ENCODE results near the gene FBXO41. TPM values are rescaled to one million over a fixed set of nuclear protein-coding genes. Genes with fewer than 3 reads are reported as not detected.

Gene FBXO41
- polyA plus RNA-seq (2013, experiment 1 of 2) = 2.1 TPM
- 2.2 TPM for polyA plus RNA-seq (2013, experiment 2 of 2)

DNA sequence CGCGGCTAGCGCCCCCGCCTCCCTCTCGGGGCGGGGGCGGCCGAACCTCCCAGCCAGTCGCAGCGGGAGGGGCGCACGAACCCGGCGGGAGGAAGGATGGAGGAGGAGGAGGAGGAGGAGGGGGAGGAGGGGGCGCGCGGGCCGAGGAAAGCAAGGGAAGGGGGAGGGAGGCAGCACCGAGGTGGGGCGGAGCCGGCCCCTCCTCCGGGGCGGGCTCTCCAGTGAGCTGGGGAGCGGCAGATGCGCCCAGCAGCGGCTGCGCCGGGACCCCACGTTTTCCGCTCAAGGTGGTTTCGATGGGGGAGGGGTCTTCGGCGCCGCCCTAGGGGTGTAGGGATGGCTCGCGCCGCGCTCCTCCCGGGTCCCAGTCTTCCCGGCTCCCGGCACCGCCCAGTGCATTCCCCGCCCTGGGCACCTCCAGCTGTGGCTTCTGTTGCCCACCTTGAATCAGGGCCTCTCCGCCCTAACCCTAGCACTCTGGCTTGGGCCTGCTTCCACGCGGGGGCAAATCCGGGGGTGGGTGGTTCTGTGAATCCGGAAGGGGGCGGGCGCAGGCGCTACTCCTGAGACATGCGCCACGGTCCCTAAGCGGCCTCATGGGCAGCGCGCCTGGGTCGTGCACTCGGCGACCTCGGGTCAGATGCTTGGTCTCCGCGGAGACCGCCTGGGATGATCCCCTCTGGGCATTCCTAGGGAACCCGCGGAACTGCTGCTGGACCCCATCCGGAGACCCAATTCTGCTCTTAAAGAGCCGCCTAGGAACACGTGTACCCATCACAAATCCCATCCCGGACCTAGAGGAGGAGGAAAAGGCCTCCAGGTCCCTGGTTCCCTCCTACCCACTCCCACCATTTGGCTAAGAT lies at the start of gene FBXO41:
FBXO41 (minus strand) TSS at position 183 of the 863 bp plus-strand sequence. CDS start 14,848 bp downstream, outside the sequence.
- Histone ChIP-seq H3K9ac (ENCODE audit: low read length) (peak within 1 kb of the TSS; percentile 78), H3K27me3 (ENCODE audit: insufficient read depth, low read length, poor library complexity) (peaks cover 1% of the 10 kb centered on the region), H3K4me1 (ENCODE audit: control insufficient read depth, low read depth, low read length) (peaks cover 2% of the 10 kb centered on the region), H4K8ac (ENCODE audit: low read depth, low read length) (no peak within 1 kb of the TSS), H3K56ac (ENCODE audit: low read length) (peak within 1 kb of the TSS; percentile 89), H3K79me2 (ENCODE audit: control insufficient read depth, insufficient read depth, low read length) (no peaks in the 10 kb centered on the region), H3K27ac (ENCODE audit: low read depth, low read length) (no peak within 1 kb of the TSS), H2AK5ac (ENCODE audit: low read length) (no peak within 1 kb of the TSS), H3K79me1 (ENCODE audit: low read length) (no peaks in the 10 kb centered on the region), H3K23ac (ENCODE audit: low read length) (peak within 1 kb of the TSS; percentile 86), H3K4me2 (ENCODE audit: low read length) (peak within 1 kb of the TSS; percentile 75), H3K4ac (ENCODE audit: low read depth, low read length) (no peak within 1 kb of the TSS), H3K36me3 (ENCODE audit: control insufficient read depth, insufficient read depth, low read length) (no peaks in the 10 kb centered on the region), H3K4me3 (ENCODE audit: low read length) (peak within 1 kb of the TSS; percentile 57), H3K18ac (ENCODE audit: low read length) (peak within 1 kb of the TSS; percentile 20), H2BK120ac (ENCODE audit: low read depth, low read length) (no peak within 1 kb of the TSS), H2BK5ac (ENCODE audit: low read length) (no peak within 1 kb of the TSS), H2BK15ac (replicated peaks; ENCODE audit: low read depth) (no peak within 1 kb of the TSS), H4K5ac (ENCODE audit: low read length) (no peak within 1 kb of the TSS)
- no CpG with 5 or more reads among the region's 69 CpGs for WGBS (ENCODE audit: extremely low coverage, insufficient coverage, low lambda C conversion rate)
- DNase-seq = peak; percentile 54

DNA sequence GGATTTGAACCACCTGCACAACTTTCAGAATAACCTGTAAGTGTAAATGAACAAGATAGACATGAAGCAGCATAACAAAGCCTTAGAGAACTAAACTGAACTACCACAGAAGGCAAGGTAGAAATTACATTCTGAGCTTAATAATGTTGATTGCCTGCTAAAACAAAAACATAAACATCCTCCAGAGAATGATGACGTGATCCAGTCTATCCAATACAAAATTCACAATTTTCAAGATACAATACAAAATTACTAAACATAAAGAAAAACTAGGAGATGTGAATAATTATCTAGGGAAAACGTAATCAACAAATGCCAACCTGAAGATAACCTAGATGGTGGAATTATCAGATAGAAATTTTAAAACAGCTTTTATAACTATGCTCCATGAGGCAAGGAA lies 49.8 kb upstream of the FBXO41 start:
- H3K79me2 ChIP-seq (ENCODE audit: control insufficient read depth, insufficient read depth, low read length) = no peaks in the 10 kb centered on the region
- H3K9ac ChIP-seq (ENCODE audit: low read length) = no peak overlapping the region
- H3K79me1 ChIP-seq (ENCODE audit: low read length) = no peaks in the 10 kb centered on the region
- no peak overlapping the region for H3K23ac ChIP-seq (ENCODE audit: low read length)
- H2BK5ac ChIP-seq (ENCODE audit: low read length) = no peak overlapping the region
- H3K56ac ChIP-seq (ENCODE audit: low read length) = no peak overlapping the region
- DNase-seq = no peak
- H3K27me3 ChIP-seq (ENCODE audit: insufficient read depth, low read length, poor library complexity) = no peaks in the 10 kb centered on the region
- H2BK15ac ChIP-seq (replicated peaks; ENCODE audit: low read depth) = no peak overlapping the region
- H3K27ac ChIP-seq (ENCODE audit: low read depth, low read length) = no peak overlapping the region
- no peak overlapping the region for H2BK120ac ChIP-seq (ENCODE audit: low read depth, low read length)
- no peak overlapping the region for H3K18ac ChIP-seq (ENCODE audit: low read length)
- H3K4ac ChIP-seq (ENCODE audit: low read depth, low read length) = no peak overlapping the region
- no peaks in the 10 kb centered on the region for H3K36me3 ChIP-seq (ENCODE audit: control insufficient read depth, insufficient read depth, low read length)
- no peak overlapping the region for H4K8ac ChIP-seq (ENCODE audit: low read depth, low read length)
- no peak overlapping the region for H3K4me2 ChIP-seq (ENCODE audit: low read length)
- no peak overlapping the region for H3K4me3 ChIP-seq (ENCODE audit: low read length)
- WGBS (ENCODE audit: extremely low coverage, insufficient coverage, low lambda C conversion rate) = no CpG with 5 or more reads among the region's 2 CpGs
- no peak overlapping the region for H4K5ac ChIP-seq (ENCODE audit: low read length)
- no peaks in the 10 kb centered on the region for H3K4me1 ChIP-seq (ENCODE audit: control insufficient read depth, low read depth, low read length)
- H2AK5ac ChIP-seq (ENCODE audit: low read length) = no peak overlapping the region

GRCh38 chr2:73333564-73333963 lies 49.3 kb upstream of the FBXO41 start:
- DNase-seq = no peak
- Histone ChIP-seq H3K79me2 (ENCODE audit: control insufficient read depth, insufficient read depth, low read length) (no peaks in the 10 kb centered on the region), H3K23ac (ENCODE audit: low read length) (no peak overlapping the region), H4K8ac (ENCODE audit: low read depth, low read length) (no peak overlapping the region), H3K4ac (ENCODE audit: low read depth, low read length) (no peak overlapping the region), H3K4me3 (ENCODE audit: low read length) (no peak overlapping the region), H3K4me2 (ENCODE audit: low read length) (no peak overlapping the region), H3K79me1 (ENCODE audit: low read length) (no peaks in the 10 kb centered on the region), H3K36me3 (ENCODE audit: control insufficient read depth, insufficient read depth, low read length) (no peaks in the 10 kb centered on the region), H2BK120ac (ENCODE audit: low read depth, low read length) (no peak overlapping the region), H2AK5ac (ENCODE audit: low read length) (no peak overlapping the region), H2BK5ac (ENCODE audit: low read length) (no peak overlapping the region), H2BK15ac (replicated peaks; ENCODE audit: low read depth) (no peak overlapping the region), H3K4me1 (ENCODE audit: control insufficient read depth, low read depth, low read length) (no peaks in the 10 kb centered on the region), H4K5ac (ENCODE audit: low read length) (no peak overlapping the region), H3K9ac (ENCODE audit: low read length) (no peak overlapping the region), H3K27me3 (ENCODE audit: insufficient read depth, low read length, poor library complexity) (no peaks in the 10 kb centered on the region), H3K18ac (ENCODE audit: low read length) (no peak overlapping the region), H3K27ac (ENCODE audit: low read depth, low read length) (no peak overlapping the region), H3K56ac (ENCODE audit: low read length) (no peak overlapping the region)

DNA sequence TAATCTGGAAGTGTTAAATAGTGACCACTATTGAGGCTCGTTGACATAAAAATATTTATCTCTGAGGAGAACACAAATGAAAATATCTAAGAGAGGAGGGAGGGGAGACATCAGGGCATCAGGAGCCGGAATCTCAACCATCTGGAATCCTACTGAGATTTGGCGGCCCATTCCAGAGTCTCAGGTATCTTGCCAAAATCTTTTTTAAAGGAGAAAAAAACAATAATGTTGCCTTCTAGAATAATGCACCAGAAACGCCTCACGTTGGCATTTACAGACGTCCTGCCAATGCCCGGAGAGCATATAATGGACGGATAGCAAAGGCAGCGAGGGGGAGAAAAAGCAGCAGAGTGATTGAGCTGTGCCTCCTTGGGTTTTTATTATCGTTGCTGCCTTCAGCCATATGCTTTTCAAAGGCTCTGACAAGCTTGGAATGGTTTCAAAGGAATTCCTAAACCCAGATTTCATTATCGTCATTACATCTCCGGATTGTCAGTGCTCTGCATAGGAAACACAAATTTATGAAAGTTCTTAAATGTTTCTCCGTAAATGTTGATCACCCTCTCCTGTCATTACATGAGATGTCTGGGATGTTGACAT lies 39.9 kb upstream of the FBXO41 start:
- H2BK5ac ChIP-seq (ENCODE audit: low read length) = no peak overlapping the region
- no peak overlapping the region for H2BK15ac ChIP-seq (replicated peaks; ENCODE audit: low read depth)
- no peaks in the 10 kb centered on the region for H3K79me1 ChIP-seq (ENCODE audit: low read length)
- H4K5ac ChIP-seq (ENCODE audit: low read length) = no peak overlapping the region
- H3K27ac ChIP-seq (ENCODE audit: low read depth, low read length) = no peak overlapping the region
- no peak overlapping the region for H3K4me2 ChIP-seq (ENCODE audit: low read length)
- no peak overlapping the region for H2BK120ac ChIP-seq (ENCODE audit: low read depth, low read length)
- H3K79me2 ChIP-seq (ENCODE audit: control insufficient read depth, insufficient read depth, low read length) = no peaks in the 10 kb centered on the region
- H3K4ac ChIP-seq (ENCODE audit: low read depth, low read length) = no peak overlapping the region
- no peaks in the 10 kb centered on the region for H3K36me3 ChIP-seq (ENCODE audit: control insufficient read depth, insufficient read depth, low read length)
- no peak overlapping the region for H2AK5ac ChIP-seq (ENCODE audit: low read length)
- no peaks in the 10 kb centered on the region for H3K27me3 ChIP-seq (ENCODE audit: insufficient read depth, low read length, poor library complexity)
- no peak overlapping the region for H3K18ac ChIP-seq (ENCODE audit: low read length)
- no CpG with 5 or more reads among the region's 13 CpGs for WGBS (ENCODE audit: extremely low coverage, insufficient coverage, low lambda C conversion rate)
- H3K23ac ChIP-seq (ENCODE audit: low read length) = no peak overlapping the region
- H3K56ac ChIP-seq (ENCODE audit: low read length) = no peak overlapping the region
- no peak overlapping the region for H4K8ac ChIP-seq (ENCODE audit: low read depth, low read length)
- no peak overlapping the region for H3K4me3 ChIP-seq (ENCODE audit: low read length)
- DNase-seq = no peak
- H3K4me1 ChIP-seq (ENCODE audit: control insufficient read depth, low read depth, low read length) = no peaks in the 10 kb centered on the region
- no peak overlapping the region for H3K9ac ChIP-seq (ENCODE audit: low read length)

- H3K4me3 ChIP-seq (ENCODE audit: low read length) = no peak overlapping the region
- no peaks in the 10 kb centered on the region for H3K36me3 ChIP-seq (ENCODE audit: control insufficient read depth, insufficient read depth, low read length)
- H3K18ac ChIP-seq (ENCODE audit: low read length) = no peak overlapping the region
- H3K9ac ChIP-seq (ENCODE audit: low read length) = no peak overlapping the region
- no peak overlapping the region for H3K56ac ChIP-seq (ENCODE audit: low read length)
- no peak overlapping the region for H4K8ac ChIP-seq (ENCODE audit: low read depth, low read length)
- H3K23ac ChIP-seq (ENCODE audit: low read length) = no peak overlapping the region
- no peak overlapping the region for H3K4ac ChIP-seq (ENCODE audit: low read depth, low read length)
- H2BK15ac ChIP-seq (replicated peaks; ENCODE audit: low read depth) = no peak overlapping the region
- H2AK5ac ChIP-seq (ENCODE audit: low read length) = no peak overlapping the region
- no peaks in the 10 kb centered on the region for H3K27me3 ChIP-seq (ENCODE audit: insufficient read depth, low read length, poor library complexity)
- H3K4me1 ChIP-seq (ENCODE audit: control insufficient read depth, low read depth, low read length) = no peaks in the 10 kb centered on the region
- H3K79me2 ChIP-seq (ENCODE audit: control insufficient read depth, insufficient read depth, low read length) = no peaks in the 10 kb centered on the region
- no peak overlapping the region for H2BK5ac ChIP-seq (ENCODE audit: low read length)
- H3K27ac ChIP-seq (ENCODE audit: low read depth, low read length) = no peak overlapping the region
- no peak overlapping the region for H4K5ac ChIP-seq (ENCODE audit: low read length)
- no peak overlapping the region for H3K4me2 ChIP-seq (ENCODE audit: low read length)
- no peak overlapping the region for H2BK120ac ChIP-seq (ENCODE audit: low read depth, low read length)
- no CpG with 5 or more reads among the region's 5 CpGs for WGBS (ENCODE audit: extremely low coverage, insufficient coverage, low lambda C conversion rate)
- no peak for DNase-seq
- no peaks in the 10 kb centered on the region for H3K79me1 ChIP-seq (ENCODE audit: low read length)
Observed at GRCh38 chr2:73323551-73323950, 39.3 kb upstream of the FBXO41 start.

All from mesendoderm (in vitro differentiated cells).